BJ (cell line): ENCODE results near the gene LYPD6. TPM values are rescaled to one million over a fixed set of nuclear protein-coding genes. Genes with fewer than 3 reads are reported as not detected.

Experiments used
- CTCF ChIA-PET: fragments of 350-600 bp; formaldehyde crosslinking; extraction: SDS; loops from one replicate; lab custom pipeline; 2021; ENCODE audit warnings: antibody characterized with exemption, inconsistent platforms; lab: Yijun Ruan, JAX
- POLR2A ChIA-PET: fragments of 300-600 bp; sonication (Branson Sonifier 250); formaldehyde crosslinking; extraction: SDS; loops from one replicate; lab custom pipeline; 2021; ENCODE audit warnings: antibody characterized with exemption; lab: Charles Lee
- DNase-seq: peaks from one replicate; pipeline ENCODE4 v3.0.0-alpha.2; 2011; ENCODE audit warnings: low read depth
- H3K27me3 ChIP-seq: 2 replicates; pipeline ENCODE4 v1.6.0; 2011; ENCODE audit warnings: low read length; ENCODE audit not compliant: control insufficient read depth, insufficient read depth
- H3K36me3 ChIP-seq: 2 replicates; pipeline ENCODE4 v1.5.1; 2011; ENCODE audit warnings: low read length; ENCODE audit not compliant: control insufficient read depth, insufficient read depth
- H3K4me3 ChIP-seq: 2 replicates; pipeline ENCODE4 v1.5.1; 2011; ENCODE audit warnings: low read depth, mild to moderate bottlenecking, control low read depth, low read length
- CTCF ChIP-seq: IDR thresholded peaks from 2 replicates; pipeline ENCODE4 v1.5.1; 2011; ENCODE audit warnings: low read depth, mild to moderate bottlenecking, control low read depth, inconsistent platforms, low read length, moderate library complexity; ENCODE audit not compliant: insufficient read depth
- polyA plus RNA-seq: library from polyadenylated mRNA; depleted of rRNA; stranded (reverse); fragments of >200 nt; gene quantifications from 2 replicates; pipeline ENCODE4 v1.2.3, GENCODE V29; 2011

Gene LYPD6
- polyA plus RNA-seq, 1 experiment = 7.1 TPM

- ChIA-PET POLR2A (interaction anchor here (0.6 kb wide), 1 partner anchor 18 kb away, joined by 13 read pairs; no protein-coding TSS in a partner anchor), CTCF (no interaction called here)
- no peaks in the 10 kb centered on the region for H3K27me3 ChIP-seq
- TF ChIP-seq CTCF = no peak
- no peak overlapping the region for H3K4me3 ChIP-seq
- DNase-seq = no peak
- H3K36me3 ChIP-seq = no peaks in the 10 kb centered on the region
Measured at GRCh38 chr2:149449017-149449416, 118.6 kb downstream of the LYPD6 start.

- ChIA-PET POLR2A (no interaction called here), CTCF (interaction anchor here (1.3 kb wide), 1 partner anchor 29 kb away, joined by 3 read pairs; no protein-coding TSS in a partner anchor)
- no peak for DNase-seq
- Histone ChIP-seq H3K27me3 (no peaks in the 10 kb centered on the region), H3K4me3 (no peak overlapping the region), H3K36me3 (no peaks in the 10 kb centered on the region)
- no peak for TF ChIP-seq CTCF
Measured at GRCh38 chr2:149451417-149452165, 121.2 kb downstream of the LYPD6 start.

- Histone ChIP-seq H3K36me3 (no peaks in the 10 kb centered on the region), H3K27me3 (no peaks in the 10 kb centered on the region), H3K4me3 (no peak overlapping the region)
- TF ChIP-seq CTCF = no peak
- no peak for DNase-seq
- POLR2A ChIA-PET = no interaction called here
- CTCF ChIA-PET = interaction anchor here (1.2 kb wide), 1 partner anchor 9 kb away, joined by 3 read pairs; no protein-coding TSS in a partner anchor
Measured at GRCh38 chr2:149456285-149456684, 125.9 kb downstream of the LYPD6 start.

- Histone ChIP-seq H3K27me3 (no peaks in the 10 kb centered on the region), H3K36me3 (no peaks in the 10 kb centered on the region), H3K4me3 (no peak overlapping the region)
- CTCF ChIA-PET = no interaction called here
- POLR2A ChIA-PET = no interaction called here
- DNase-seq = no peak
- TF ChIP-seq CTCF = no peak
Measured at GRCh38 chr2:149458502-149458901, 128.1 kb downstream of the LYPD6 start.

GRCh38 chr2:149463328-149464002 lies 133.1 kb downstream of the LYPD6 start:
- Histone ChIP-seq H3K27me3 (no peaks in the 10 kb centered on the region), H3K36me3 (no peaks in the 10 kb centered on the region), H3K4me3 (no peak overlapping the region)
- CTCF ChIA-PET = no interaction called here
- TF ChIP-seq CTCF = no peak
- POLR2A ChIA-PET = no interaction called here
- no peak for DNase-seq
